GM12878 (cell line): ENCODE measurements around the gene MAOA. TPM values are rescaled to one million over a fixed set of nuclear protein-coding genes. Genes with fewer than 3 reads are reported as not detected.

Experiments used
- ATAC-seq: fragments of 200-7000 bp; cut with Tn5 transposase; 3 replicates; pipeline ENCODE4 v1.9.1; 2020; ENCODE audit warnings: mild to moderate bottlenecking, moderate library complexity
- BruUV-seq: library from RNA; stranded (reverse); fragments of 400-500 nt; replicated peaks from 2 replicates; lab custom pipeline; 2021; lab: Mats Ljungman, UMichigan
- CTCF ChIA-PET: fragments of 300-600 bp; sonication (Branson Sonifier 250); formaldehyde crosslinking; extraction: SDS; loops from one replicate; lab custom pipeline; 2021; ENCODE audit warnings: inconsistent platforms; lab: Yijun Ruan, JAX
- POLR2A ChIA-PET: fragments of 350-600 bp; formaldehyde crosslinking; extraction: SDS; loops from one replicate; lab custom pipeline; 2021; ENCODE audit warnings: inconsistent platforms; lab: Charles Lee
- RAD21 ChIA-PET: fragments of 300-600 bp; sonication (Branson Sonifier 250); formaldehyde crosslinking; loops from one replicate; lab custom pipeline; 2023; ENCODE audit warnings: antibody characterized with exemption; ENCODE audit not compliant: unreplicated experiment; lab: Charles Lee
- SMC1A ChIA-PET: fragments of 300-600 bp; sonication (Branson Sonifier 250); formaldehyde crosslinking; loops from one replicate; lab custom pipeline; 2023; ENCODE audit not compliant: unreplicated experiment, uncharacterized antibody; lab: Charles Lee
- DNase-seq: peaks from one replicate; pipeline ENCODE4 v3.0.0-alpha.2; 2011; ENCODE audit warnings: low read depth, low spot score
- FAIRE-seq: peaks from 3 replicates; lab custom pipeline; 2011; peaks lifted over from hg19 to GRCh38; lab: Jason Lieb, UNC
- H2AFZ ChIP-seq: 2 replicates; pipeline ENCODE4 v1.6.0; 2011; ENCODE audit warnings: low read depth, low read length, control low read depth; ENCODE audit not compliant: control insufficient read depth
- H3K27ac ChIP-seq: 2 replicates; pipeline ENCODE4 v1.5.1; 2011; ENCODE audit warnings: control low read depth; ENCODE audit not compliant: control insufficient read depth, insufficient read depth
- H3K27me3 ChIP-seq, 2 experiments: replicated peaks in 1 of 2; 2 replicates each; pipeline versions ENCODE4 v1.6.0 to v1.6.1; 2011; ENCODE audit warnings: low read length in 1 of 2; ENCODE audit not compliant: control insufficient read depth in 2 of 2, insufficient read depth in 2 of 2
- H3K36me3 ChIP-seq, 2 experiments: 2 replicates each; pipeline ENCODE4 v1.5.1; 2011; ENCODE audit warnings: low read length in 1 of 2; ENCODE audit not compliant: control insufficient read depth in 2 of 2, insufficient read depth in 2 of 2
- H3K4me1 ChIP-seq: 2 replicates; pipeline ENCODE4 v1.6.1; 2011; ENCODE audit warnings: mild to moderate bottlenecking, low read length, moderate library complexity, mixed read lengths; ENCODE audit not compliant: control insufficient read depth, insufficient read depth
- H3K4me2 ChIP-seq: 2 replicates; pipeline ENCODE4 v1.6.0; 2011; ENCODE audit warnings: control low read depth; ENCODE audit not compliant: control insufficient read depth, insufficient read depth
- H3K4me3 ChIP-seq: fragments of 200-600 bp; sonication (generic); 2 replicates; pipeline ENCODE4 v1.5.1; 2016
- H3K79me2 ChIP-seq: 2 replicates; pipeline ENCODE4 v1.6.0; 2011; ENCODE audit warnings: low read length; ENCODE audit not compliant: control insufficient read depth, insufficient read depth
- H3K9ac ChIP-seq: 2 replicates; pipeline ENCODE4 v1.8.0; 2011; ENCODE audit warnings: low read length, control low read depth, mixed read lengths; ENCODE audit not compliant: control insufficient read depth, insufficient read depth
- H3K9me3 ChIP-seq: replicated peaks from 3 replicates; pipeline ENCODE4 v1.5.1; 2011; ENCODE audit warnings: mild to moderate bottlenecking, low read length; ENCODE audit not compliant: control insufficient read depth, insufficient read depth
- H4K20me1 ChIP-seq: 2 replicates; pipeline ENCODE4 v1.6.0; 2011; ENCODE audit not compliant: control insufficient read depth, insufficient read depth
- ATF7 ChIP-seq: fragments of 450-650 bp; IDR thresholded peaks from 2 replicates; pipeline ENCODE4 v1.6.1; 2016; ENCODE audit warnings: low read depth, mild to moderate bottlenecking
- BCL3 ChIP-seq: IDR thresholded peaks from 2 replicates; pipeline ENCODE4 v1.6.1; 2011; ENCODE audit warnings: borderline replicate concordance, low read depth, mild to moderate bottlenecking, moderate library complexity, low read length; ENCODE audit not compliant: insufficient read depth, poor library complexity, severe bottlenecking
- CEBPZ ChIP-seq: fragments of 150-350 bp; IDR thresholded peaks from 2 replicates; pipeline ENCODE4 v1.6.1; 2016; ENCODE audit warnings: low read depth, low read length
- FOS ChIP-seq: IDR thresholded peaks from 3 replicates; pipeline ENCODE4 v1.6.1; 2011; ENCODE audit warnings: borderline replicate concordance; ENCODE audit not compliant: insufficient read length; ENCODE audit errors: extremely low read depth
- MAX ChIP-seq: IDR thresholded peaks from 2 replicates; pipeline ENCODE4 v1.6.1; 2012; ENCODE audit warnings: low read depth, low read length, improper control_type of control experiment
- MEF2B ChIP-seq: fragments of 450-650 bp; IDR thresholded peaks from 2 replicates; pipeline ENCODE4 v1.6.1; 2018; ENCODE audit warnings: mild to moderate bottlenecking, moderate library complexity; ENCODE audit not compliant: partially characterized antibody, poor library complexity, severe bottlenecking
- MYB ChIP-seq: fragments of 150-350 bp; IDR thresholded peaks from 2 replicates; pipeline ENCODE4 v1.6.1; 2014; ENCODE audit warnings: mild to moderate bottlenecking, low read depth, low read length, borderline replicate concordance
- POU2F2 ChIP-seq: IDR thresholded peaks from 3 replicates; pipeline ENCODE4 v1.6.1; 2011; ENCODE audit warnings: low read depth, mild to moderate bottlenecking, low read length, borderline replicate concordance
- RB1 ChIP-seq: fragments of 450-650 bp; formaldehyde crosslinking; IDR thresholded peaks from 2 replicates; pipeline ENCODE4 v1.6.1; 2017; ENCODE audit warnings: mild to moderate bottlenecking, borderline replicate concordance
- RUNX3 ChIP-seq: IDR thresholded peaks from 2 replicates; pipeline ENCODE4 v1.6.1; 2012; ENCODE audit warnings: low read length, inconsistent platforms
- SIN3A ChIP-seq: IDR thresholded peaks from 2 replicates; pipeline ENCODE4 v1.6.1; 2012; ENCODE audit warnings: low read depth, low read length, improper control_type of control experiment
- TARDBP ChIP-seq: IDR thresholded peaks from 2 replicates; pipeline ENCODE4 v1.6.1; 2016; ENCODE audit warnings: borderline replicate concordance
- WRNIP1 ChIP-seq: IDR thresholded peaks from 2 replicates; pipeline ENCODE4 v1.6.1; 2011; ENCODE audit warnings: low read depth, low read length, improper control_type of control experiment, borderline replicate concordance
- WGBS: methylation state at CpG from one replicate; pipeline ENCODE4 v1.1.6; 2016; ENCODE audit warnings: low lambda C conversion rate; ENCODE audit not compliant: insufficient replicate concordance, insufficient coverage; ENCODE audit errors: missing lambda C conversion rate; 5-methylcytosine and 5-hydroxymethylcytosine counted together
- in situ Hi-C: fragments of 300-500 bp; cut with MboI; formaldehyde crosslinking; loops from 9 replicates; pipeline ENCODE4 v1.14.3; 2018; ENCODE audit warnings: mixed read lengths
- intact Hi-C: fragments of 100-400 bp; cut with micrococcal nuclease; formaldehyde crosslinking; loops from one replicate; pipeline ENCODE4 v1.14.2; 2022; ENCODE audit not compliant: unreplicated experiment
- polyA plus RNA-seq, 11 experiments: library from polyadenylated mRNA; depleted of rRNA in 4 of 11; unstranded in 6 of 11; stranded (reverse) in 5 of 11; fragments of >200 nt; fragmentation: Nextera tagmentation in 4 of 11; fragmentation: Illumina TruSeq in 1 of 11; extraction: Ambion mirVana in 4 of 11; extraction: Trizol in 1 of 11; gene quantifications; 1 replicate in 1 of 11; 2 replicates in 10 of 11; pipeline versions ENCODE4 v1.2.1 to v1.2.3, GENCODE V29; 2011 to 2016; ENCODE audit warnings: inconsistent platforms in 2 of 11, missing spikeins in 2 of 11, low read depth in 1 of 11
- total RNA-seq, 4 experiments: library from RNA; depleted of rRNA in 3 of 4; stranded (reverse); fragments of >200 nt in 3 of 4; fragmentation: Illumina TruSeq in 1 of 4; extraction: Trizol in 1 of 4; gene quantifications; 2 replicates each; pipeline versions ENCODE4 v1.2.1 to v1.2.3, GENCODE V29; 2013 to 2021

The MAOA gene
- total and polyA plus RNA-seq, 10 of the 15 experiments (the other 5 are each of a cell fraction or from before 2014, with no cell fraction given) = 0.02 to 0.51 (median 0.08) TPM; not detected in 7

DNA sequence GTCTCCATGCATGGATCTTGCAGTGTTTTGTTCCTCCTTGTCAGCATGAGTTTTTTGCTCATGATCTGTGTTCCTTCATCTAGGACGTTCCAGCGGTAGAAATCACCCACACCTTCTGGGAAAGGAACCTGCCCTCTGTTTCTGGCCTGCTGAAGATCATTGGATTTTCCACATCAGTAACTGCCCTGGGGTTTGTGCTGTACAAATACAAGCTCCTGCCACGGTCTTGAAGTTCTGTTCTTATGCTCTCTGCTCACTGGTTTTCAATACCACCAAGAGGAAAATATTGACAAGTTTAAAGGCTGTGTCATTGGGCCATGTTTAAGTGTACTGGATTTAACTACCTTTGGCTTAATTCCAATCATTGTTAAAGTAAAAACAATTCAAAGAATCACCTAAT lies 88.2 kb downstream of the MAOA start (continued):
- no peak for TF ChIP-seq BCL3

DNA sequence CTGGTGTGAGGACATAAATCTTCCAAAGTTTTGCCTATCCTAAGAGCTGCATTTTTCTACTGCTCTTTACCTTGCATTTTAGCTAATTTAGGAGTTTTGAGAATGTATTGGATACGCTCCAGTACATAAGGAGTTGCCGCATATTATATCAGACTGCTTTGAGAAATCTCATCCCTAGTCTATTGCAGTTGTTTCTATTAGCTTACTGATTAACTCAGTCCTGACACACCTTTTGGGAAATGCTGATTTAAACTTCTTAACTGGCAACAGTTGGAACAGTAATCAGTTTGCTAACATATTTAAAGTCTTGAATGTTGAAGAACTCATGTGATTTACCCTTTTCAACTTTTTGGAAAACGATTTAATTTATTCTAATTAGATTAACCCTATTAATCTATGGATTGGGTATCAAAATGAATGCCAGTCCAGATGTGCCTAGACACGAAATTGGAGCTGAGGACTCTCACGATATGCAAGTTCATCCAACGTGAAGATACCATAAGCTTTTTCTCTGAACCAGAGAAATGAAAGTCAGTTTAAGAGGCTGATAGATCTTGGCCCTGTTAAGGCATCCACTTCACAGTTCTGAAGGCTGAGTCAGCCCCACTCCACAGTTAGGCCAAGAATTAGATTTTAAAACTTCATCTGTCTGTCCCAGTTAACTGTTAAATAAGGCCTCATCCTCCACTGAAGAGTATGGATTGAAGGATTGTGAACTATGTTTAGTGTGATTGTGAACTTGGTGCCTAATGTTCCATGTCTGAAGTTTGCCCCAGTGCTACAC lies 90.0 kb downstream of the MAOA start:
- no peak overlapping the region for H3K27ac ChIP-seq
- H3K4me3 ChIP-seq = no peak overlapping the region
- intact Hi-C loops = no loop called here
- H3K9me3 ChIP-seq = no peaks in the 10 kb centered on the region
- ChIA-PET CTCF (interaction anchor here (0.9 kb wide), 1 partner anchor 11 kb away, joined by 4 read pairs; no protein-coding TSS in a partner anchor), SMC1A (no interaction called here), RAD21 (no interaction called here), POLR2A (no interaction called here)
- DNase-seq (no peak), ATAC-seq (no peak), FAIRE-seq (no peak)
- H3K9ac ChIP-seq = no peak overlapping the region
- in situ Hi-C loops = no loop called here
- 18% methylated on average over 6 of the region's 6 CpGs for WGBS
- no peaks in the 10 kb centered on the region for H3K4me1 ChIP-seq
- H3K79me2 ChIP-seq = no peaks in the 10 kb centered on the region
- H3K27me3 ChIP-seq = no peaks in the 10 kb centered on the region
- H3K36me3 ChIP-seq = no peaks in the 10 kb centered on the region
- H3K4me2 ChIP-seq = no peak overlapping the region
- no TSS peak for BruUV-seq
- no peaks in the 10 kb centered on the region for H4K20me1 ChIP-seq
- no peak overlapping the region for H2AFZ ChIP-seq
- TF ChIP-seq FOS = no peak
- no peak for TF ChIP-seq POU2F2
- no peak for TF ChIP-seq TARDBP
- TF ChIP-seq MYB = no peak
- TF ChIP-seq ATF7 = no peak
- no peak for TF ChIP-seq MEF2B
- no peak for TF ChIP-seq RUNX3
- no peak for TF ChIP-seq RB1
- no peak for TF ChIP-seq SIN3A
- TF ChIP-seq WRNIP1 = no peak
- no peak for TF ChIP-seq MAX
- no peak for TF ChIP-seq CEBPZ
